LNCAP (cell line): ENCODE results near the gene ATG2A.

Experiments used
- CTCF ChIP-seq: fragments of 450-650 bp; IDR thresholded peaks from 2 replicates; pipeline ENCODE4 v1.5.1; 2017; ENCODE audit warnings: mild to moderate bottlenecking

Gene ATG2A

GRCh38 chr11:64930340-64930739, 13.3 kb upstream of the ATG2A start:
- no peak for TF ChIP-seq CTCF

GRCh38 chr11:64929625-64930024, 12.6 kb upstream of the ATG2A start:
- no peak for TF ChIP-seq CTCF

GRCh38 chr11:64928957-64929356, 11.9 kb upstream of the ATG2A start:
- no peak for TF ChIP-seq CTCF

GRCh38 chr11:64926689-64927088, 9.7 kb upstream of the ATG2A start:
- TF ChIP-seq CTCF = no peak

GRCh38 chr11:64925536-64926436, 8.8 kb upstream of the ATG2A start:
- no peak for TF ChIP-seq CTCF

GRCh38 chr11:64924910-64925284, 7.9 kb upstream of the ATG2A start:
- TF ChIP-seq CTCF = no peak

- TF ChIP-seq CTCF = no peak
Measured at GRCh38 chr11:64923944-64924909, 7.2 kb upstream of the ATG2A start, which contains the start of gene PPP2R5B. PPP2R5B (plus strand) TSS chr11:64924689; CDS start chr11:64925735, 1,046 bp downstream.
